ENCODE data around the gene NTRK2. TPM values are rescaled to one million over a fixed set of nuclear protein-coding genes. Genes with fewer than 3 reads are reported as not detected.

The NTRK2 gene
- total RNA-seq, 1 experiment from 2014 or later, result not detected

DNA sequence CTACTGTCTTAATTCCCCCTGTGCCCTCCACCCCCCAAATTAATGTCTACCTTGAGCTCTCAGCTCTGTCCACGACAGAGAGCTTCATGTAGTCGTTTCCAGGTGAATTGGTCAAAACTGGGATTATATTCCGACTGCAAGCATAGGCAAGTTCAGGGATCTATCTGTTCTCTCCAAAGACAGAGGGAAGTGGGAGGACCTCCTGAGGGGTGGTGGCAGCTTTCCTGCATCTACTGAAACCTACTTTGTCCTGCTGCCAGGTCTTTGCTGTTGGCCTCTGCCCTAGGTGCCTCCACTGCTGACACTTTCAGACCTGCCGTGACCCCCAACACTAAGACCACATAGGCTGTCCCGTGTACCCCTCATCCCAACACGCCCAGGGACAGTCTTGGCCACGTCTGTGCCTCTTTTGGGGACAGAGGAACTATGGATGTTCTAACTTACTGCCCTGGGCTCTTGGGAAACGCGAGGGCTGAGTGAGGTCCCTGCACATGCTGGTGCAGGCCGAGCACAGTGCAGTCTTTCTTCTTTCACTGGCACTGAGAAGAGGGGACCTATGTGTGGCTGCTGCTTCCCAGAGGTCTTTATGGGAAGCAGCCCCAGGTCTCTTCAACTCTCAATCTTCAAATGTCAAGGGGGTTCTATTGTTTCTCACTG, 125.6 kb downstream of the NTRK2 start:
- Histone ChIP-seq H3K27ac (ENCODE audit: low read length) (no peak overlapping the region), H3K9ac (ENCODE audit: low read length) (no peak overlapping the region), H3K4me1 (ENCODE audit: low read length) (no peaks in the 10 kb centered on the region), H3K79me2 (ENCODE audit: low read length) (no peaks in the 10 kb centered on the region), H4K20me1 (ENCODE audit: insufficient read depth, low read depth, low read length) (no peaks in the 10 kb centered on the region), H3K9me3 (ENCODE audit: low read length) (no peaks in the 10 kb centered on the region), H3K9me2 (replicated peaks; ENCODE audit: insufficient read depth, low read length) (no peaks in the 10 kb centered on the region), H3K27me3 (ENCODE audit: low read length) (no peaks in the 10 kb centered on the region), H3K4me3 (ENCODE audit: low read length) (no peak overlapping the region), H2AFZ (ENCODE audit: low read length) (no peak overlapping the region), H3K4me2 (ENCODE audit: low read depth, low read length, poor library complexity, severe bottlenecking) (no peak overlapping the region), H3K36me3 (ENCODE audit: insufficient read depth, low read length) (no peaks in the 10 kb centered on the region)
- no peak for DNase-seq

- H3K9ac ChIP-seq (ENCODE audit: low read length), result no peak overlapping the region
- DNase-seq, result no peak
- H3K79me2 ChIP-seq (ENCODE audit: low read length), result no peaks in the 10 kb centered on the region
- H3K27ac ChIP-seq (ENCODE audit: low read length), result no peak overlapping the region
- H4K20me1 ChIP-seq (ENCODE audit: insufficient read depth, low read depth, low read length), result no peaks in the 10 kb centered on the region
- no peaks in the 10 kb centered on the region for H3K9me2 ChIP-seq (replicated peaks; ENCODE audit: insufficient read depth, low read length)
- H3K27me3 ChIP-seq (ENCODE audit: low read length), result no peaks in the 10 kb centered on the region
- H3K4me2 ChIP-seq (ENCODE audit: low read depth, low read length, poor library complexity, severe bottlenecking), result no peak overlapping the region
- H3K9me3 ChIP-seq (ENCODE audit: low read length), result no peaks in the 10 kb centered on the region
- H3K36me3 ChIP-seq (ENCODE audit: insufficient read depth, low read length), result no peaks in the 10 kb centered on the region
- H2AFZ ChIP-seq (ENCODE audit: low read length), result no peak overlapping the region
- no peaks in the 10 kb centered on the region for H3K4me1 ChIP-seq (ENCODE audit: low read length)
- no peak overlapping the region for H3K4me3 ChIP-seq (ENCODE audit: low read length)
Observed at GRCh38 chr9:84796404-84796803, 126.9 kb downstream of the NTRK2 start.

DNA sequence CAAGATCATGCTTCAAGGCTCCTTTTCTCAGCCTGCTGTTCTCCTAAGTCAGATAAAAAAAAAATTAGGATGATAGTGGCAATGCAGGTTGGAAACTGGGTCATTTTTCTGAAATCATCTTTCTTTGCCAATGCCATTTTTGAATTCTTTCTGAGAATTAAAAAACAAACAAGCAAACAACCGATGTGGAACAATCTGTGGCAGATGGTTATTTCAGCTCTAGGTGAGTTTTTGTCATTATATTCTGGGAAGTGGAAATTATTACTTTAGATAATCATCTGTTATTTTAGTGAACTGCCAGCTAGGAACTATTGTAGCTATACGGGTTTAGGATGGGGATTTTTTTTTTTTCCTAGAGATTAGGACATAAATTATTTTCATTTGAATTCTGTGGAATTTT, 129.7 kb downstream of the NTRK2 start:
- Histone ChIP-seq H3K4me1 (ENCODE audit: low read length) (no peaks in the 10 kb centered on the region), H4K20me1 (ENCODE audit: insufficient read depth, low read depth, low read length) (no peaks in the 10 kb centered on the region), H2AFZ (ENCODE audit: low read length) (no peak overlapping the region), H3K9me3 (ENCODE audit: low read length) (no peaks in the 10 kb centered on the region), H3K27ac (ENCODE audit: low read length) (no peak overlapping the region), H3K4me2 (ENCODE audit: low read depth, low read length, poor library complexity, severe bottlenecking) (no peak overlapping the region), H3K27me3 (ENCODE audit: low read length) (no peaks in the 10 kb centered on the region), H3K9ac (ENCODE audit: low read length) (no peak overlapping the region), H3K36me3 (ENCODE audit: insufficient read depth, low read length) (no peaks in the 10 kb centered on the region), H3K9me2 (replicated peaks; ENCODE audit: insufficient read depth, low read length) (no peaks in the 10 kb centered on the region), H3K79me2 (ENCODE audit: low read length) (no peaks in the 10 kb centered on the region), H3K4me3 (ENCODE audit: low read length) (no peak overlapping the region)
- DNase-seq, result no peak

- Histone ChIP-seq H3K36me3 (ENCODE audit: insufficient read depth, low read length) (no peaks in the 10 kb centered on the region), H3K27ac (ENCODE audit: low read length) (no peak overlapping the region), H3K4me1 (ENCODE audit: low read length) (no peaks in the 10 kb centered on the region), H3K4me2 (ENCODE audit: low read depth, low read length, poor library complexity, severe bottlenecking) (no peak overlapping the region), H3K27me3 (ENCODE audit: low read length) (no peaks in the 10 kb centered on the region), H3K4me3 (ENCODE audit: low read length) (no peak overlapping the region), H4K20me1 (ENCODE audit: insufficient read depth, low read depth, low read length) (no peaks in the 10 kb centered on the region), H2AFZ (ENCODE audit: low read length) (no peak overlapping the region), H3K79me2 (ENCODE audit: low read length) (no peaks in the 10 kb centered on the region), H3K9ac (ENCODE audit: low read length) (no peak overlapping the region), H3K9me2 (replicated peaks; ENCODE audit: insufficient read depth, low read length) (no peaks in the 10 kb centered on the region), H3K9me3 (ENCODE audit: low read length) (no peaks in the 10 kb centered on the region)
- DNase-seq, result no peak
Observed at GRCh38 chr9:84804951-84805694, 135.6 kb downstream of the NTRK2 start.

DNA sequence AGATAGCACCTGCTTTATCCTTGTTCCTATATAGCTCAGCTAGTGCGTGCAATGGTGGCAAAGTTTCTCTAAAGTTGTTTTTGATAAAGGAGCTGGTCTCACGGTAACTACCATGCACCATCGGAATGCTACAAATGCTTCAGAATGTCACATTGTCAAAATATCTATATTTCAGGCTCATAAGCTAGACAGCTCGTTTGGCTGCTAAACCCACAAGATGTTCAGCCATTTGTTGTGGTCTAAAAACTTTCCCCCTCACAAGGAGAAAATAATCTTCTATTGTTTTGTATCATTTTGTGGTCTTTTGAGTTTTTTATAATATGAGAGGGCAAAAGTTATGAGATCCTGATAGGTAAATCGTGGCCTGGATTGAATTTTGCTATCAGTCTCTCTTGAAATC, 137.9 kb downstream of the NTRK2 start:
- no peak overlapping the region for H3K4me2 ChIP-seq (ENCODE audit: low read depth, low read length, poor library complexity, severe bottlenecking)
- no peaks in the 10 kb centered on the region for H3K27me3 ChIP-seq (ENCODE audit: low read length)
- H2AFZ ChIP-seq (ENCODE audit: low read length), result no peak overlapping the region
- no peak overlapping the region for H3K4me3 ChIP-seq (ENCODE audit: low read length)
- no peaks in the 10 kb centered on the region for H3K36me3 ChIP-seq (ENCODE audit: insufficient read depth, low read length)
- no peak overlapping the region for H3K27ac ChIP-seq (ENCODE audit: low read length)
- H3K79me2 ChIP-seq (ENCODE audit: low read length), result no peaks in the 10 kb centered on the region
- no peak overlapping the region for H3K9ac ChIP-seq (ENCODE audit: low read length)
- DNase-seq, result no peak
- H4K20me1 ChIP-seq (ENCODE audit: insufficient read depth, low read depth, low read length), result no peaks in the 10 kb centered on the region
- H3K4me1 ChIP-seq (ENCODE audit: low read length), result no peaks in the 10 kb centered on the region
- H3K9me3 ChIP-seq (ENCODE audit: low read length), result no peaks in the 10 kb centered on the region
- no peaks in the 10 kb centered on the region for H3K9me2 ChIP-seq (replicated peaks; ENCODE audit: insufficient read depth, low read length)

DNA sequence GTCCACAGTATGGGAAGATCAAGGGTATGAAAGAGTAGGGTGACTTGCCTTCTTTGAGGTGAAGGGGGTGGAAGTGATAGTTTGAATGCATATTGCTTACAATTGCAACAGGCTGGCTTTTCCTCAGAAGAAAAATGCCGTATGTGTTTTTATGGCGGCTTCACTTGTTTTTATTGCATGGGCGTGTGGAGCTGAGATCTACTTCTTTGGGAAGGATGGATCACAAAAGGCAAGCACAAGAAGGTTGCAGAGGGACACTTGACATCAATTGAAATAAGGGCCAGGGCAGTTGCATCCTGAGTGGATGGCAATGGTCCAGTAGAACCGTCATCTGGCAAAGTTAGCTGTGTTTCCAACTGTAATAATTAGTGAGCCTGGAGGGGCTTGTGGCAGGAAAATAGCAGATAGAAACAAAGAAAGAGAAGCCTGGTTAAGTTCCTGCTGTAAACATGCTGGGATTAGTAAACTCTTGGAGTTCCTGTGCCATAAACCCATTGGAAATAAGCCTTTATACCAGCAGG, 138.4 kb downstream of the NTRK2 start:
- no peaks in the 10 kb centered on the region for H3K79me2 ChIP-seq (ENCODE audit: low read length)
- H3K9me3 ChIP-seq (ENCODE audit: low read length), result no peaks in the 10 kb centered on the region
- no peak overlapping the region for H3K9ac ChIP-seq (ENCODE audit: low read length)
- no peaks in the 10 kb centered on the region for H3K27me3 ChIP-seq (ENCODE audit: low read length)
- no peak overlapping the region for H3K27ac ChIP-seq (ENCODE audit: low read length)
- no peak overlapping the region for H2AFZ ChIP-seq (ENCODE audit: low read length)
- H4K20me1 ChIP-seq (ENCODE audit: insufficient read depth, low read depth, low read length), result no peaks in the 10 kb centered on the region
- H3K4me1 ChIP-seq (ENCODE audit: low read length), result no peaks in the 10 kb centered on the region
- no peaks in the 10 kb centered on the region for H3K36me3 ChIP-seq (ENCODE audit: insufficient read depth, low read length)
- no peak overlapping the region for H3K4me2 ChIP-seq (ENCODE audit: low read depth, low read length, poor library complexity, severe bottlenecking)
- H3K4me3 ChIP-seq (ENCODE audit: low read length), result no peak overlapping the region
- H3K9me2 ChIP-seq (replicated peaks; ENCODE audit: insufficient read depth, low read length), result no peaks in the 10 kb centered on the region
- no peak for DNase-seq

GRCh38 chr9:84808416-84808815, 138.9 kb downstream of the NTRK2 start:
- Histone ChIP-seq H3K9me3 (ENCODE audit: low read length) (no peaks in the 10 kb centered on the region), H3K27me3 (ENCODE audit: low read length) (no peaks in the 10 kb centered on the region), H3K36me3 (ENCODE audit: insufficient read depth, low read length) (no peaks in the 10 kb centered on the region), H3K4me2 (ENCODE audit: low read depth, low read length, poor library complexity, severe bottlenecking) (no peak overlapping the region), H3K4me3 (ENCODE audit: low read length) (no peak overlapping the region), H3K79me2 (ENCODE audit: low read length) (no peaks in the 10 kb centered on the region), H2AFZ (ENCODE audit: low read length) (no peak overlapping the region), H3K9me2 (replicated peaks; ENCODE audit: insufficient read depth, low read length) (no peaks in the 10 kb centered on the region), H3K4me1 (ENCODE audit: low read length) (no peaks in the 10 kb centered on the region), H4K20me1 (ENCODE audit: insufficient read depth, low read depth, low read length) (no peaks in the 10 kb centered on the region), H3K9ac (ENCODE audit: low read length) (no peak overlapping the region), H3K27ac (ENCODE audit: low read length) (no peak overlapping the region)
- DNase-seq, result no peak

DNA sequence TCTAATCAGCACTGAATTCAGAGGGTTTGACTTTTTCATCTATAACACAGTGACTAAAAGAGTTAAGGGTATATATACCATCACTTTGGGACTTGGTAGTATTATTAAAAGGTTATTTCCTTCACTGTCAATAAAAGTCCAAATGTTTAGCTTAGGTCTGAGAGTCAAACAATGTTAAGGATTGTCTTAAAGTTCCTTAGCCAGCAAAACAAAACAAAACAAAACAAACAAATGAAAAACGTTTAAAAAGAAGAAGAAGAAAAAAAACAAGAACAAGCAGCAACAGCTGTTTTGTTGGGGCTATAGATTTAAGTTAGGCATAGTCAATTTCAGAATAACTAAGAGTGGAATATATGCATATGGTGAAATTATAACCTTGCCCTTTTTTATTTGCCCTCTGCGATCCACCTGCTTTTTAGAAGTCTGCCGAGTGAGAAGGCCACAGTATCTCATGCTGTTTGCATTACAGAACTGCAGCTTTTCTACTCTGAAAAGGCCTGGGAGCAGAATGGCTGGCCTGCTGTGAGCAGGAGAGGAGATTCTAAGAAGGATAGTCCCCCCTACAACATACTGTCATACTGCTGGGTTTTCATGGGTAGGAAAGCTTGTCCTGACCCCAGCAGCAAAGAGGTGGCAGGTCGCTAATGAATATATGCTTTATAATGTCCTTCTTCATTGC, 141.7 kb downstream of the NTRK2 start:
- H3K4me1 ChIP-seq (ENCODE audit: low read length), result no peaks in the 10 kb centered on the region
- no peak overlapping the region for H3K4me3 ChIP-seq (ENCODE audit: low read length)
- H3K9me3 ChIP-seq (ENCODE audit: low read length), result no peaks in the 10 kb centered on the region
- no peaks in the 10 kb centered on the region for H4K20me1 ChIP-seq (ENCODE audit: insufficient read depth, low read depth, low read length)
- no peaks in the 10 kb centered on the region for H3K79me2 ChIP-seq (ENCODE audit: low read length)
- no peaks in the 10 kb centered on the region for H3K36me3 ChIP-seq (ENCODE audit: insufficient read depth, low read length)
- no peak for DNase-seq
- no peak overlapping the region for H3K9ac ChIP-seq (ENCODE audit: low read length)
- no peaks in the 10 kb centered on the region for H3K9me2 ChIP-seq (replicated peaks; ENCODE audit: insufficient read depth, low read length)
- no peak overlapping the region for H3K27ac ChIP-seq (ENCODE audit: low read length)
- H2AFZ ChIP-seq (ENCODE audit: low read length), result no peak overlapping the region
- H3K4me2 ChIP-seq (ENCODE audit: low read depth, low read length, poor library complexity, severe bottlenecking), result no peak overlapping the region
- H3K27me3 ChIP-seq (ENCODE audit: low read length), result no peaks in the 10 kb centered on the region

Data from Karpas-422 (cell line).